BE2C (cell line): ENCODE data around the gene PUS3.
"Not testable (repeated sequence)": the region's sequence is repeated elsewhere in the genome, so short reads cannot be mapped to it uniquely, and the experiment has no call there.

ENCODE experiments used
- DNase-seq: peaks from one replicate; pipeline ENCODE4 v3.0.0-alpha.2; 2020
- H3K27me3 ChIP-seq: fragments of 250-450 bp; sonication (Bioruptor Pico); 2 replicates; pipeline ENCODE4 v1.5.1; 2020; ENCODE audit warnings: mild to moderate bottlenecking
- H3K36me3 ChIP-seq: fragments of 250-450 bp; sonication (Bioruptor Pico); 2 replicates; pipeline ENCODE4 v1.5.1; 2020; ENCODE audit warnings: mild to moderate bottlenecking
- H3K4me1 ChIP-seq: fragments of 250-450 bp; sonication (Bioruptor Pico); 2 replicates; pipeline ENCODE4 v1.5.1; 2020
- H3K4me3 ChIP-seq: 2 replicates; pipeline ENCODE4 v1.5.1; 2011; ENCODE audit warnings: low read depth, low read length
- H3K9me3 ChIP-seq: fragments of 250-450 bp; sonication (Bioruptor Pico); 2 replicates; pipeline ENCODE4 v1.5.1; 2020
- CTCF ChIP-seq: IDR thresholded peaks from 2 replicates; pipeline ENCODE4 v1.5.1; 2012; ENCODE audit warnings: mild to moderate bottlenecking, low read depth, low read length

The PUS3 gene

GRCh38 chr11:125923012-125923579, 20.1 kb upstream of the PUS3 start:
- no peaks in the 10 kb centered on the region for H3K36me3 ChIP-seq

GRCh38 chr11:125922156-125922555, 19.1 kb upstream of the PUS3 start:
- TF ChIP-seq CTCF = no peak
- H3K9me3 ChIP-seq = no peaks in the 10 kb centered on the region
- peaks cover 12% of the 10 kb centered on the region for H3K4me1 ChIP-seq
- no peaks in the 10 kb centered on the region for H3K36me3 ChIP-seq
- no peak for DNase-seq
- no peaks in the 10 kb centered on the region for H3K27me3 ChIP-seq
- H3K4me3 ChIP-seq = no peak overlapping the region

More at GRCh38 chr11:125923012-125923579, 20.1 kb upstream of the PUS3 start:
- H3K4me3 ChIP-seq = no peak overlapping the region
- no peaks in the 10 kb centered on the region for H3K27me3 ChIP-seq
- H3K9me3 ChIP-seq = no peaks in the 10 kb centered on the region
- TF ChIP-seq CTCF = peak; percentile 98
- peaks cover 12% of the 10 kb centered on the region for H3K4me1 ChIP-seq
- DNase-seq = peak; percentile 75

- Histone ChIP-seq H3K9me3 (no peaks in the 10 kb centered on the region), H3K4me3 (no peak overlapping the region), H3K36me3 (no peaks in the 10 kb centered on the region), H3K27me3 (no peaks in the 10 kb centered on the region), H3K4me1 (peaks cover 11% of the 10 kb centered on the region)
- no peak for TF ChIP-seq CTCF
- DNase-seq = no peak
Observed at GRCh38 chr11:125921042-125921441, 18.0 kb upstream of the PUS3 start.

- no peaks in the 10 kb centered on the region for H3K9me3 ChIP-seq
- no peak for DNase-seq
- no peaks in the 10 kb centered on the region for H3K36me3 ChIP-seq
- no peaks in the 10 kb centered on the region; the same call in 1 of the 2 replicates for H3K4me1 ChIP-seq
- H3K27me3 ChIP-seq = no peaks in the 10 kb centered on the region
- no peak overlapping the region for H3K4me3 ChIP-seq
- no peak for TF ChIP-seq CTCF
Observed at GRCh38 chr11:125918140-125918840, 15.3 kb upstream of the PUS3 start.

GRCh38 chr11:125916683-125917347, 13.8 kb upstream of the PUS3 start:
- no peaks in the 10 kb centered on the region for H3K36me3 ChIP-seq
- H3K9me3 ChIP-seq = no peaks in the 10 kb centered on the region
- H3K4me3 ChIP-seq = no peak overlapping the region
- no peak for TF ChIP-seq CTCF
- H3K4me1 ChIP-seq = no peaks in the 10 kb centered on the region; the same call in 1 of the 2 replicates
- no peaks in the 10 kb centered on the region for H3K27me3 ChIP-seq
- no peak for DNase-seq

DNA sequence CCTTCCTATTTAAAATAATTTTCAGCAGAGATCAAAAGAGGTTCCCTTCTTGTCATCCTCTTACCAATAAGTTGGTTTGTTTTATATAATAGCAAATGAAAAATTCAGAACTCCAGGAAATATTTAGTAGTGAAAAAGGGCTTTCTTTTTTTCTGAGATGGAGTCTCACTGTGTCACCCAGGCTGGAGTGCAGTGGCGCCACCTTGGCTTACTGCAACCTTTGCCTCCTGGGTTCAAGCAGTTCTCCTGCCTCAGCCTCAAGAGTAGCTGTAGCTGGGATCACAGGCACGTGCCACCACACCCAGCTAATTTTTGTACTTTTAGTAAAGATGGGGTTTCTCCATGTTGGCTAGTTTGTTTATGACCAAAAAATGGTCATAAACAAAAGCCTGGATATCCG, 11.6 kb upstream of the PUS3 start:
- not testable (repeated sequence) for H3K36me3 ChIP-seq, H3K9me3 ChIP-seq, H3K27me3 ChIP-seq, H3K4me3 ChIP-seq, DNase-seq, H3K4me1 ChIP-seq
- peak; percentile 17; the same call in 1 of the 2 replicates for TF ChIP-seq CTCF
